Retina (tissue), 1 donor: ENCODE measurements around the gene VRK2.
"Not testable (repeated sequence)": the region's sequence is repeated elsewhere in the genome, so short reads cannot be mapped to it uniquely, and the experiment has no call there.

Experiments used
- DNase-seq: peaks from one replicate; pipeline ENCODE4 v3.0.0-alpha.2; 2016

VRK2 gene

GRCh38 chr2:58170334-58170933 is 123.8 kb downstream of the VRK2 start:
- DNase-seq, result not testable (repeated sequence)

- DNase-seq, result not testable (repeated sequence)
Measured at GRCh38 chr2:58171831-58172230, 125.2 kb downstream of the VRK2 start.

GRCh38 chr2:58177187-58177586 is 130.6 kb downstream of the VRK2 start:
- not testable (repeated sequence) for DNase-seq

GRCh38 chr2:58180175-58180574 is 133.6 kb downstream of the VRK2 start:
- not testable (repeated sequence) for DNase-seq

GRCh38 chr2:58180635-58181034 is 134.0 kb downstream of the VRK2 start:
- no peak for DNase-seq

GRCh38 chr2:58182527-58182926 is 135.9 kb downstream of the VRK2 start:
- DNase-seq, result no peak

- no peak for DNase-seq
Measured at GRCh38 chr2:58186501-58186900, 139.9 kb downstream of the VRK2 start.

GRCh38 chr2:58187022-58187421 is 140.4 kb downstream of the VRK2 start:
- not testable (repeated sequence) for DNase-seq

GRCh38 chr2:58194458-58194857 is 147.9 kb downstream of the VRK2 start:
- no peak for DNase-seq

- no peak for DNase-seq
Measured at GRCh38 chr2:58195662-58196061, 149.1 kb downstream of the VRK2 start.

- no peak for DNase-seq
Measured at GRCh38 chr2:58197894-58198293, 151.3 kb downstream of the VRK2 start.

- no peak for DNase-seq
Measured at GRCh38 chr2:58202404-58202803, 155.8 kb downstream of the VRK2 start.

GRCh38 chr2:58203018-58203417 is 156.4 kb downstream of the VRK2 start:
- no peak for DNase-seq

GRCh38 chr2:58204195-58204959 is 157.8 kb downstream of the VRK2 start:
- DNase-seq, result no peak

GRCh38 chr2:58206785-58207184 is 160.2 kb downstream of the VRK2 start:
- DNase-seq, result no peak

- no peak for DNase-seq
Measured at GRCh38 chr2:58207189-58207588, 160.6 kb downstream of the VRK2 start.
